HepG2 (cell line): ENCODE results near the gene CLDN9. TPM values are rescaled to one million over a fixed set of nuclear protein-coding genes. Genes with fewer than 3 reads are reported as not detected.

Experiments used
- SKI ChIP-seq: fragments of 450-650 bp; IDR thresholded peaks from one replicate; pipeline ENCODE4 v1.6.1; 2018; ENCODE audit warnings: mild to moderate bottlenecking; ENCODE audit not compliant: partially characterized antibody
- SOX5 ChIP-seq: IDR thresholded peaks from 2 replicates; pipeline ENCODE4 v1.6.1; 2016; ENCODE audit warnings: borderline replicate concordance
- TBL1XR1 ChIP-seq: fragments of 150-350 bp; IDR thresholded peaks from 2 replicates; pipeline ENCODE4 v1.6.1; 2014; ENCODE audit warnings: borderline replicate concordance, low read length; ENCODE audit not compliant: partially characterized antibody
- ZC3H4 ChIP-seq: sonication (generic); formaldehyde crosslinking; IDR thresholded peaks from 2 replicates; pipeline ENCODE4 v1.4.0; 2020; ENCODE audit warnings: missing genetic modification reagents, borderline replicate concordance
- ZIK1 ChIP-seq: sonication (generic); formaldehyde crosslinking; IDR thresholded peaks from 2 replicates; pipeline ENCODE4 v1.5.0; 2020; ENCODE audit warnings: mild to moderate bottlenecking, low read depth, missing genetic modification reagents, borderline replicate concordance
- ZNF501 ChIP-seq: sonication (generic); formaldehyde crosslinking; IDR thresholded peaks from 2 replicates; pipeline ENCODE4 v1.5.1; 2020; ENCODE audit warnings: mild to moderate bottlenecking, moderate library complexity, missing genetic modification reagents
- ZNF546 ChIP-seq: sonication (generic); formaldehyde crosslinking; conservative IDR thresholded peaks from 2 replicates; pipeline ENCODE4 v1.8.1; 2023; ENCODE audit warnings: mild to moderate bottlenecking, missing genetic modification reagents
- ZNF703 ChIP-seq: sonication (generic); formaldehyde crosslinking; IDR thresholded peaks from 2 replicates; pipeline ENCODE4 v1.5.1; 2020; ENCODE audit warnings: missing genetic modification reagents, mild to moderate bottlenecking, moderate library complexity, borderline replicate concordance
- polyA plus RNA-seq, 8 experiments: library from polyadenylated mRNA; depleted of rRNA in 3 of 8; stranded (reverse) in 7 of 8; unstranded in 1 of 8; fragments of >200 nt; fragmentation: Illumina TruSeq in 4 of 8; extraction: Trizol in 4 of 8; gene quantifications; 2 replicates each; pipeline versions ENCODE4 v1.2.1 to v1.2.3, GENCODE V29; 2011 to 2016; ENCODE audit warnings: low read depth in 4 of 8, missing spikeins in 1 of 8, mixed read lengths in 1 of 8; ENCODE audit not compliant: insufficient read depth in 1 of 8
- total RNA-seq, 5 experiments: library from RNA; depleted of rRNA; stranded (reverse); fragments of >200 nt; fragmentation: Illumina TruSeq; extraction: Trizol; gene quantifications; 2 replicates each; pipeline ENCODE4 v1.2.3, GENCODE V29; 2016; ENCODE audit warnings: low read depth in 1 of 5
- TF ChIP-seq, protein P1 (sequence below): sonication (generic); formaldehyde crosslinking; IDR thresholded peaks from 2 replicates; pipeline ENCODE4 v1.5.0; 2020; ENCODE audit warnings: mild to moderate bottlenecking, missing genetic modification reagents, borderline replicate concordance
- TF ChIP-seq, protein P2 (sequence below): sonication (generic); formaldehyde crosslinking; IDR thresholded peaks from 2 replicates; pipeline ENCODE4 v1.5.1; 2020; ENCODE audit warnings: missing genetic modification reagents, mild to moderate bottlenecking, borderline replicate concordance
- TF ChIP-seq, protein P3 (sequence below): sonication (generic); formaldehyde crosslinking; IDR thresholded peaks from 2 replicates; pipeline ENCODE4 v1.4.0; 2020; ENCODE audit warnings: missing genetic modification reagents, mild to moderate bottlenecking, borderline replicate concordance
- TF ChIP-seq, protein P4 (sequence below): sonication (generic); formaldehyde crosslinking; IDR thresholded peaks from 2 replicates; pipeline ENCODE4 v1.4.0; 2020; ENCODE audit warnings: mild to moderate bottlenecking, missing genetic modification reagents
- TF ChIP-seq, protein P5 (sequence below): sonication (generic); formaldehyde crosslinking; IDR thresholded peaks from 2 replicates; pipeline ENCODE4 v1.5.0; 2020; ENCODE audit warnings: mild to moderate bottlenecking, missing genetic modification reagents

Gene CLDN9
- total and polyA plus RNA-seq, 2 of the 13 experiments (the other 11 are each of a cell fraction or from before 2014, with no cell fraction given): 0.15 to 0.26 TPM

DNA sequence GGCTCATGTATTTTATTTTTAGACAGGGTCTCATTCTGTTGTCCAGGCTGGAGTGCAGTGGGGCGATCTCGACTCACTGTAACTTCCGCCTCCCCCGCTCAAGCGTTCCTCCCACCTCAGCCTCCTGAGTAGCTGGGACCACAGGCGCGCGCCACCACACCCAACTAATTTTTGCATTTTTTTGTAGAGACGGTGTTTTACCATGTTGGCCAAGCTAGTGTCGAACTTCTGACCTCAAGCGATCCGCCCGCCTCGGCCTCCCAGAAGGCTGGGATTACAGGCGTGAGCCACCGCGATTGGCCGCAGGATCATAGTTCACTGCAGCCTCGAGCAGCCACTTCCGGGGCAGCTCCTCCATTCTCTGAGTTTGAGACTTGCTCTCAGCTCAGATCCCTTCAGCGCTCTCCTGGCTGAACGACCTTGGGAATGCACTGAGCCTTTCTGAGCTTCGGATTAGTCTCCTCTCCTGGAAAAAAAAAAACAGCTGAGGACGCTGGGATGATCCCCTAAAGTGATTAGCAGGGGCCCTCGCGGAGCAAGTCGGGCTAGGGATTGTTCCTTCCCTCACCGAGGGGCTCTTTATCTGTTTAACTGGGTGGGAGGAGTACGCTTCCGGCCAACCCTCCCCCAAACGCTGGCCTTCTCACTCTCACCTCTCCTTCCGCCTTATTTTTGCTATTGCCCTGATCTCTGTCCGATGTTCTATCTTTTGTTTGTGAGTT lies 31.4 kb upstream of the CLDN9 start (continued):
- no peak for TF ChIP-seq SKI
- TF ChIP-seq, protein P1, sequence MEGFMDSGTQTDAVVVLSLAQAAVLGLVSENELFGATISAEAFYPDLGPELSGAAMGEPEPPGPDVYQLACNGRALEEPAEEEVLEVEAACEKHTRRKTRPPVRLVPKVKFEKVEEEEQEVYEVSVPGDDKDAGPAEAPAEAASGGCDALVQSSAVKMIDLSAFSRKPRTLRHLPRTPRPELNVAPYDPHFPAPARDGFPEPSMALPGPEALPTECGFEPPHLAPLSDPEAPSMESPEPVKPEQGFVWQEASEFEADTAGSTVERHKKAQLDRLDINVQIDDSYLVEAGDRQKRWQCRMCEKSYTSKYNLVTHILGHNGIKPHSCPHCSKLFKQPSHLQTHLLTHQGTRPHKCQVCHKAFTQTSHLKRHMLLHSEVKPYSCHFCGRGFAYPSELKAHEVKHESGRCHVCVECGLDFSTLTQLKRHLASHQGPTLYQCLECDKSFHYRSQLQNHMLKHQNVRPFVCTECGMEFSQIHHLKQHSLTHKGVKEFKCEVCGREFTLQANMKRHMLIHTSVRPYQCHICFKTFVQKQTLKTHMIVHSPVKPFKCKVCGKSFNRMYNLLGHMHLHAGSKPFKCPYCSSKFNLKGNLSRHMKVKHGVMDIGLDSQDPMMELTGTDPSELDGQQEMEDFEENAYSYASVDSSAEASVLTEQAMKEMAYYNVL (CRISPR knock-in tag): peak; percentile 47; the same call in 1 of the 2 replicates
- no peak for TF ChIP-seq ZIK1 (CRISPR knock-in tag)
- TF ChIP-seq ZC3H4 (CRISPR knock-in tag): 0 out of 2 replicates have a peak, but pooled peaks have one; percentile 71
- TF ChIP-seq, protein P2, sequence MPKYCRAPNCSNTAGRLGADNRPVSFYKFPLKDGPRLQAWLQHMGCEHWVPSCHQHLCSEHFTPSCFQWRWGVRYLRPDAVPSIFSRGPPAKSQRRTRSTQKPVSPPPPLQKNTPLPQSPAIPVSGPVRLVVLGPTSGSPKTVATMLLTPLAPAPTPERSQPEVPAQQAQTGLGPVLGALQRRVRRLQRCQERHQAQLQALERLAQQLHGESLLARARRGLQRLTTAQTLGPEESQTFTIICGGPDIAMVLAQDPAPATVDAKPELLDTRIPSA (CRISPR knock-in tag): no peak
- TF ChIP-seq ZNF546 (CRISPR knock-in tag): no peak
- TF ChIP-seq, protein P3, sequence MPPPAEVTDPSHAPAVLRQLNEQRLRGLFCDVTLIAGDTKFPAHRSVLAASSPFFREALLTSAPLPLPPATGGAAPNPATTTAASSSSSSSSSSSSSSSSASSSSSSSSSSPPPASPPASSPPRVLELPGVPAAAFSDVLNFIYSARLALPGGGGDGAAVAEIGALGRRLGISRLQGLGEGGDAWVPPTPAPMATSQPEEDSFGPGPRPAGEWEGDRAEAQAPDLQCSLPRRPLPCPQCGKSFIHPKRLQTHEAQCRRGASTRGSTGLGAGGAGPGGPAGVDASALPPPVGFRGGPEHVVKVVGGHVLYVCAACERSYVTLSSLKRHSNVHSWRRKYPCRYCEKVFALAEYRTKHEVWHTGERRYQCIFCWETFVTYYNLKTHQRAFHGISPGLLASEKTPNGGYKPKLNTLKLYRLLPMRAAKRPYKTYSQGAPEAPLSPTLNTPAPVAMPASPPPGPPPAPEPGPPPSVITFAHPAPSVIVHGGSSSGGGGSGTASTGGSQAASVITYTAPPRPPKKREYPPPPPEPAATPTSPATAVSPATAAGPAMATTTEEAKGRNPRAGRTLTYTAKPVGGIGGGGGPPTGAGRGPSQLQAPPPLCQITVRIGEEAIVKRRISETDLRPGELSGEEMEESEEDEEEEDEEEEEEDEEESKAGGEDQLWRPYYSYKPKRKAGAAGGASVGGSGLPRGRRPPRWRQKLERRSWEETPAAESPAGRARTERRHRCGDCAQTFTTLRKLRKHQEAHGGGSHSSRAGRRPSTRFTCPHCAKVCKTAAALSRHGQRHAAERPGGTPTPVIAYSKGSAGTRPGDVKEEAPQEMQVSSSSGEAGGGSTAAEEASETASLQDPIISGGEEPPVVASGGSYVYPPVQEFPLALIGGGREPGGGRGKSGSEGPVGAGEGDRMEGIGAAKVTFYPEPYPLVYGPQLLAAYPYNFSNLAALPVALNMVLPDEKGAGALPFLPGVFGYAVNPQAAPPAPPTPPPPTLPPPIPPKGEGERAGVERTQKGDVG: no peak
- peak; percentile 62; the same call in 1 of the 2 replicates for TF ChIP-seq ZNF501 (CRISPR knock-in tag)
- no peak for TF ChIP-seq SOX5
- TF ChIP-seq, protein P4, sequence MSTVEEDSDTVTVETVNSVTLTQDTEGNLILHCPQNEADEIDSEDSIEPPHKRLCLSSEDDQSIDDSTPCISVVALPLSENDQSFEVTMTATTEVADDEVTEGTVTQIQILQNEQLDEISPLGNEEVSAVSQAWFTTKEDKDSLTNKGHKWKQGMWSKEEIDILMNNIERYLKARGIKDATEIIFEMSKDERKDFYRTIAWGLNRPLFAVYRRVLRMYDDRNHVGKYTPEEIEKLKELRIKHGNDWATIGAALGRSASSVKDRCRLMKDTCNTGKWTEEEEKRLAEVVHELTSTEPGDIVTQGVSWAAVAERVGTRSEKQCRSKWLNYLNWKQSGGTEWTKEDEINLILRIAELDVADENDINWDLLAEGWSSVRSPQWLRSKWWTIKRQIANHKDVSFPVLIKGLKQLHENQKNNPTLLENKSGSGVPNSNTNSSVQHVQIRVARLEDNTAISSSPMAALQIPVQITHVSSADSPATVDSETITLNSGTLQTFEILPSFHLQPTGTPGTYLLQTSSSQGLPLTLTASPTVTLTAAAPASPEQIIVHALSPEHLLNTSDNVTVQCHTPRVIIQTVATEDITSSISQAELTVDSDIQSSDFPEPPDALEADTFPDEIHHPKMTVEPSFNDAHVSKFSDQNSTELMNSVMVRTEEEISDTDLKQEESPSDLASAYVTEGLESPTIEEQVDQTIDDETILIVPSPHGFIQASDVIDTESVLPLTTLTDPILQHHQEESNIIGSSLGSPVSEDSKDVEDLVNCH (CRISPR knock-in tag): no peak
- TF ChIP-seq ZNF703 (CRISPR knock-in tag): no peak
- no peak for TF ChIP-seq TBL1XR1
- TF ChIP-seq, protein P5, sequence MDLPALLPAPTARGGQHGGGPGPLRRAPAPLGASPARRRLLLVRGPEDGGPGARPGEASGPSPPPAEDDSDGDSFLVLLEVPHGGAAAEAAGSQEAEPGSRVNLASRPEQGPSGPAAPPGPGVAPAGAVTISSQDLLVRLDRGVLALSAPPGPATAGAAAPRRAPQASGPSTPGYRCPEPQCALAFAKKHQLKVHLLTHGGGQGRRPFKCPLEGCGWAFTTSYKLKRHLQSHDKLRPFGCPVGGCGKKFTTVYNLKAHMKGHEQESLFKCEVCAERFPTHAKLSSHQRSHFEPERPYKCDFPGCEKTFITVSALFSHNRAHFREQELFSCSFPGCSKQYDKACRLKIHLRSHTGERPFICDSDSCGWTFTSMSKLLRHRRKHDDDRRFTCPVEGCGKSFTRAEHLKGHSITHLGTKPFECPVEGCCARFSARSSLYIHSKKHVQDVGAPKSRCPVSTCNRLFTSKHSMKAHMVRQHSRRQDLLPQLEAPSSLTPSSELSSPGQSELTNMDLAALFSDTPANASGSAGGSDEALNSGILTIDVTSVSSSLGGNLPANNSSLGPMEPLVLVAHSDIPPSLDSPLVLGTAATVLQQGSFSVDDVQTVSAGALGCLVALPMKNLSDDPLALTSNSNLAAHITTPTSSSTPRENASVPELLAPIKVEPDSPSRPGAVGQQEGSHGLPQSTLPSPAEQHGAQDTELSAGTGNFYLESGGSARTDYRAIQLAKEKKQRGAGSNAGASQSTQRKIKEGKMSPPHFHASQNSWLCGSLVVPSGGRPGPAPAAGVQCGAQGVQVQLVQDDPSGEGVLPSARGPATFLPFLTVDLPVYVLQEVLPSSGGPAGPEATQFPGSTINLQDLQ (CRISPR knock-in tag): no peak
